K562 (cell line): ENCODE data around the gene NEURL4. TPM values are rescaled to one million over a fixed set of nuclear protein-coding genes. Genes with fewer than 3 reads are reported as not detected.

Experiments
- ARID1B ChIP-seq: fragments of 450-650 bp; IDR thresholded peaks from 2 replicates; pipeline ENCODE4 v1.6.1; 2016; ENCODE audit warnings: antibody characterized with exemption, mild to moderate bottlenecking, inconsistent platforms
- BCL6 ChIP-seq: fragments of 250-450 bp; sonication (Bioruptor Pico); IDR thresholded peaks from 2 replicates; pipeline ENCODE4 v1.4.0; 2020
- BCOR ChIP-seq: fragments of 450-650 bp; IDR thresholded peaks from 2 replicates; pipeline ENCODE4 v1.6.1; 2016
- MCM3 ChIP-seq: fragments of 450-650 bp; IDR thresholded peaks from 2 replicates; pipeline ENCODE4 v1.6.1; 2016
- MEF2A ChIP-seq: IDR thresholded peaks from 2 replicates; pipeline ENCODE4 v1.6.1; 2011; ENCODE audit warnings: low read depth, mild to moderate bottlenecking, low read length, moderate library complexity; ENCODE audit not compliant: control insufficient read depth
- NCOA2 ChIP-seq, 2 experiments: fragments of 450-650 bp; IDR thresholded peaks; 2 replicates each; pipeline ENCODE4 v1.6.1; 2018; ENCODE audit warnings: mild to moderate bottlenecking in 2 of 2, moderate library complexity in 1 of 2; ENCODE audit not compliant: partially characterized antibody in 2 of 2
- RBM17 ChIP-seq: fragments of 200-400 bp; formaldehyde crosslinking; IDR thresholded peaks from 2 replicates; pipeline ENCODE4 v1.6.1; 2017; ENCODE audit warnings: low read depth, mild to moderate bottlenecking, low read length, borderline replicate concordance
- SAFB ChIP-seq: fragments of 200-400 bp; formaldehyde crosslinking; IDR thresholded peaks from 2 replicates; pipeline ENCODE4 v1.6.1; 2017; ENCODE audit warnings: low read depth, low read length, borderline replicate concordance
- XRCC5 ChIP-seq: fragments of 200-400 bp; formaldehyde crosslinking; IDR thresholded peaks from 2 replicates; pipeline ENCODE4 v1.6.1; 2017; ENCODE audit warnings: low read depth, mild to moderate bottlenecking, low read length
- ZNF140 ChIP-seq: fragments of 250-450 bp; sonication (Bioruptor Pico); IDR thresholded peaks from 2 replicates; pipeline ENCODE4 v1.8.0; 2021; ENCODE audit warnings: moderate library complexity, mild to moderate bottlenecking, inconsistent platforms
- polyA plus RNA-seq, 8 experiments: library from polyadenylated mRNA; depleted of rRNA in 4 of 8; stranded (reverse) in 5 of 8; unstranded in 3 of 8; fragments of >200 nt; fragmentation: Nextera tagmentation in 2 of 8; fragmentation: Illumina TruSeq in 1 of 8; extraction: Ambion mirVana in 2 of 8; extraction: Trizol in 1 of 8; gene quantifications; 2 replicates each; pipeline versions ENCODE4 v1.2.1 to v1.2.3, GENCODE V29; 2011 to 2014; ENCODE audit warnings: inconsistent platforms in 1 of 8, missing spikeins in 1 of 8
- total RNA-seq, 7 experiments: library from RNA; depleted of rRNA in 6 of 7; stranded (reverse); fragments of >200 nt in 6 of 7; fragmentation: Illumina TruSeq in 2 of 7; extraction: Trizol in 2 of 7; gene quantifications; 2 replicates each; pipeline versions ENCODE4 v1.2.1 to v1.2.3, GENCODE V29; 2011 to 2021; ENCODE audit warnings: low replicate concordance in 1 of 7
- TF ChIP-seq, protein P1 (sequence below), 2 experiments: fragments of 450-650 bp; formaldehyde crosslinking in 1 of 2; IDR thresholded peaks; 2 replicates each; pipeline versions ENCODE4 v1.4.0 to v1.6.1; 2014 to 2020; ENCODE audit warnings: mild to moderate bottlenecking in 2 of 2, borderline replicate concordance in 1 of 2, low read depth in 1 of 2
- TF ChIP-seq, protein P2 (sequence below): fragments of 450-650 bp; formaldehyde crosslinking; IDR thresholded peaks from 2 replicates; pipeline ENCODE4 v1.4.0; 2020; ENCODE audit warnings: mild to moderate bottlenecking
- TF ChIP-seq, protein P3 (sequence below), 2 experiments: fragments of 250-450 bp in 1 of 2; fragments of 450-650 bp in 1 of 2; sonication (Bioruptor Pico) in 1 of 2; IDR thresholded peaks; 2 replicates each; pipeline versions ENCODE4 v1.6.1 to v1.8.0; 2016 to 2021; ENCODE audit warnings: mild to moderate bottlenecking in 2 of 2, moderate library complexity in 2 of 2, missing compliant biosample characterization in 1 of 2, missing genetic modification characterization in 1 of 2
- TF ChIP-seq, protein P4 (sequence below): fragments of 450-650 bp; IDR thresholded peaks from one replicate; pipeline ENCODE4 v1.6.1; 2018; ENCODE audit warnings: mild to moderate bottlenecking, moderate library complexity; ENCODE audit not compliant: partially characterized antibody

Gene NEURL4
- total and polyA plus RNA-seq, 9 of the 15 experiments (the other 6 are each of a cell fraction or from before 2014, with no cell fraction given): 0.08 to 37.4 (median 11.5) TPM

DNA sequence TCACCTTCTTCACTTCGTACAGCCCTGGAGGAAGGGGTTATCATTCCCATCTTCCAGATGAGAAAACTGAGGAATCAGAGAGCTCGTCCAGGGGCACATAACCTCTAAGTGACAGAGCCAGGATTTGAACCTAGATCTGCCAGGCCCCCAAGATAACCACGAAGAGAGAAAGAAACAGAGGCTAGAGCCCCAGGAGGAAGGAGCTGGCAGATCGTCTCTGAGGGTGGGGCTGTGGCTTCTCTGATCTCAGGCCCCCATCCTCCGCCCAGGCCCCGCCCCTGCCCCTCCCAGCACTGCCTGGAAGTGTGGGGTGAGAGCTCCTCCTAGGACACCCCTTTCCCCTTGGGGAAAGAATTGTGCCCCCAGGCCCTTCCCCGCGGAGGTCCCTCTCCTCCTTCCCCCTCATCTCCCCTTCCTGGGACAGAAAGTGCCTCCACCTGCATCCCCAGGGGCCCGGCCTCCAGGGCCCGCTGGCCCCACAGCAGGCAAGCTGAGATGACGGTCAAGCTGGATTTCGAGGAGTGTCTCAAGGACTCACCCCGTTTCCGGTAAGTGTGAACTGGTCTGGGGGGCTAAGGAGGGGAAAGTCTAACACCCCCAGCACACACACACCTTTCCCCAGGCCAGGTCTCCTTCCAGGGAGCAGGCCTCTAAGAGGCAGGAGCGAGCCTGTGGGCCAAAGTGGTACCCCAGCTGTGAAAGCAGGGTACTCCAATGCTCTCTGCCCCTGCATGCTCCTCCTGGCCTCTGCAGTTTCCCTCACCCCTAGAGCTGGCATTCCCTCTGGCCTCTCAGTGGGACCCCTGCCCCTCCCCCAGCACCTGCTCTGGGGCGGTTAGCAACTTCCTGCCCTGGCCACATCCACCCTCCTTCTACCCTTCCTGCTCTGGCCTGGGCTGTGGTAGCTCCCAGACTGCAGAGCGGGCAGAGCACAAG lies 7.4 kb upstream of the NEURL4 start, which contains the start of gene ACAP1 (continued):
- TF ChIP-seq, protein P1, sequence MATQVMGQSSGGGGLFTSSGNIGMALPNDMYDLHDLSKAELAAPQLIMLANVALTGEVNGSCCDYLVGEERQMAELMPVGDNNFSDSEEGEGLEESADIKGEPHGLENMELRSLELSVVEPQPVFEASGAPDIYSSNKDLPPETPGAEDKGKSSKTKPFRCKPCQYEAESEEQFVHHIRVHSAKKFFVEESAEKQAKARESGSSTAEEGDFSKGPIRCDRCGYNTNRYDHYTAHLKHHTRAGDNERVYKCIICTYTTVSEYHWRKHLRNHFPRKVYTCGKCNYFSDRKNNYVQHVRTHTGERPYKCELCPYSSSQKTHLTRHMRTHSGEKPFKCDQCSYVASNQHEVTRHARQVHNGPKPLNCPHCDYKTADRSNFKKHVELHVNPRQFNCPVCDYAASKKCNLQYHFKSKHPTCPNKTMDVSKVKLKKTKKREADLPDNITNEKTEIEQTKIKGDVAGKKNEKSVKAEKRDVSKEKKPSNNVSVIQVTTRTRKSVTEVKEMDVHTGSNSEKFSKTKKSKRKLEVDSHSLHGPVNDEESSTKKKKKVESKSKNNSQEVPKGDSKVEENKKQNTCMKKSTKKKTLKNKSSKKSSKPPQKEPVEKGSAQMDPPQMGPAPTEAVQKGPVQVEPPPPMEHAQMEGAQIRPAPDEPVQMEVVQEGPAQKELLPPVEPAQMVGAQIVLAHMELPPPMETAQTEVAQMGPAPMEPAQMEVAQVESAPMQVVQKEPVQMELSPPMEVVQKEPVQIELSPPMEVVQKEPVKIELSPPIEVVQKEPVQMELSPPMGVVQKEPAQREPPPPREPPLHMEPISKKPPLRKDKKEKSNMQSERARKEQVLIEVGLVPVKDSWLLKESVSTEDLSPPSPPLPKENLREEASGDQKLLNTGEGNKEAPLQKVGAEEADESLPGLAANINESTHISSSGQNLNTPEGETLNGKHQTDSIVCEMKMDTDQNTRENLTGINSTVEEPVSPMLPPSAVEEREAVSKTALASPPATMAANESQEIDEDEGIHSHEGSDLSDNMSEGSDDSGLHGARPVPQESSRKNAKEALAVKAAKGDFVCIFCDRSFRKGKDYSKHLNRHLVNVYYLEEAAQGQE (IDR thresholded peaks at IDR 0.05; ENCODE audit: borderline replicate concordance): no peak
- TF ChIP-seq, protein P1 (CRISPR knock-in tag; IDR thresholded peaks at IDR 0.05; ENCODE audit: low read depth): no peak
- TF ChIP-seq, protein P2, sequence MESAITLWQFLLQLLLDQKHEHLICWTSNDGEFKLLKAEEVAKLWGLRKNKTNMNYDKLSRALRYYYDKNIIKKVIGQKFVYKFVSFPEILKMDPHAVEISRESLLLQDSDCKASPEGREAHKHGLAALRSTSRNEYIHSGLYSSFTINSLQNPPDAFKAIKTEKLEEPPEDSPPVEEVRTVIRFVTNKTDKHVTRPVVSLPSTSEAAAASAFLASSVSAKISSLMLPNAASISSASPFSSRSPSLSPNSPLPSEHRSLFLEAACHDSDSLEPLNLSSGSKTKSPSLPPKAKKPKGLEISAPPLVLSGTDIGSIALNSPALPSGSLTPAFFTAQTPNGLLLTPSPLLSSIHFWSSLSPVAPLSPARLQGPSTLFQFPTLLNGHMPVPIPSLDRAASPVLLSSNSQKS: no peak
- TF ChIP-seq SAFB (no peak), RBM17 (no peak), MCM3 (no peak), ARID1B (no peak), NCOA2 (IDR thresholded peaks at IDR 0.05; ENCODE audit: partially characterized antibody in 2 of 2) (no peak), BCOR (peak; percentile 23; the same call in 1 of the 2 replicates), BCL6 (no peak), ZNF140 (CRISPR knock-in tag) (no peak), XRCC5 (no peak), MEF2A (no peak)
- TF ChIP-seq, protein P3, sequence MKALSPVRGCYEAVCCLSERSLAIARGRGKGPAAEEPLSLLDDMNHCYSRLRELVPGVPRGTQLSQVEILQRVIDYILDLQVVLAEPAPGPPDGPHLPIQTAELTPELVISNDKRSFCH (CRISPR knock-in tag; IDR thresholded peaks at IDR 0.05): no peak
- TF ChIP-seq, protein P3 (tag; IDR thresholded peaks at IDR 0.05): no peak
- TF ChIP-seq, protein P4, sequence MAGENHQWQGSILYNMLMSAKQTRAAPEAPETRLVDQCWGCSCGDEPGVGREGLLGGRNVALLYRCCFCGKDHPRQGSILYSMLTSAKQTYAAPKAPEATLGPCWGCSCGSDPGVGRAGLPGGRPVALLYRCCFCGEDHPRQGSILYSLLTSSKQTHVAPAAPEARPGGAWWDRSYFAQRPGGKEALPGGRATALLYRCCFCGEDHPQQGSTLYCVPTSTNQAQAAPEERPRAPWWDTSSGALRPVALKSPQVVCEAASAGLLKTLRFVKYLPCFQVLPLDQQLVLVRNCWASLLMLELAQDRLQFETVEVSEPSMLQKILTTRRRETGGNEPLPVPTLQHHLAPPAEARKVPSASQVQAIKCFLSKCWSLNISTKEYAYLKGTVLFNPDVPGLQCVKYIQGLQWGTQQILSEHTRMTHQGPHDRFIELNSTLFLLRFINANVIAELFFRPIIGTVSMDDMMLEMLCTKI: no peak
